H1 (cell line): ENCODE measurements around the gene SSBP3. TPM values are rescaled to one million over a fixed set of nuclear protein-coding genes. Genes with fewer than 3 reads are reported as not detected.

Experiments
- CTCF ChIA-PET: fragments of 300-600 bp; sonication (Branson Sonifier 250); formaldehyde crosslinking; loops from one replicate; lab custom pipeline; 2021; ENCODE audit not compliant: partially characterized antibody; lab: Charles Lee
- POLR2A ChIA-PET: fragments of 300-600 bp; sonication (Branson Sonifier 250); formaldehyde crosslinking; loops from one replicate; lab custom pipeline; 2021; ENCODE audit warnings: inconsistent platforms; ENCODE audit not compliant: partially characterized antibody; lab: Charles Lee
- DNase-seq, 2 experiments: peaks; one replicate each; pipeline versions ENCODE4 v3.0.0 to v3.0.0-alpha.2; 2010 to 2022; ENCODE audit warnings: low spot score in 2 of 2, low read depth in 1 of 2, mixed read lengths in 1 of 2
- FAIRE-seq: peaks from 2 replicates; lab custom pipeline; 2011; peaks lifted over from hg19 to GRCh38; lab: Jason Lieb, UNC
- H2AFZ ChIP-seq: 2 replicates; pipeline ENCODE4 v1.8.1; 2012; ENCODE audit warnings: low read length, inconsistent platforms
- H2AK5ac ChIP-seq: 2 replicates; pipeline ENCODE4 v1.6.1; 2013; ENCODE audit warnings: low read depth, low read length
- H2BK120ac ChIP-seq: replicated peaks from 2 replicates; pipeline ENCODE3; 2013; ENCODE audit warnings: low read depth, low read length, inconsistent platforms
- H2BK12ac ChIP-seq: 2 replicates; pipeline ENCODE4 v1.6.1; 2013; ENCODE audit warnings: low read depth, low read length
- H2BK15ac ChIP-seq: 2 replicates; pipeline ENCODE4 v1.6.1; 2013; ENCODE audit warnings: low read length
- H2BK20ac ChIP-seq: 2 replicates; pipeline ENCODE4 v1.6.1; 2013; ENCODE audit warnings: low read length
- H2BK5ac ChIP-seq: 2 replicates; pipeline ENCODE4 v1.6.1; 2013; ENCODE audit warnings: low read depth, low read length
- H3K14ac ChIP-seq: 2 replicates; pipeline ENCODE4 v1.6.1; 2013; ENCODE audit warnings: inconsistent platforms; ENCODE audit not compliant: insufficient read length
- H3K18ac ChIP-seq: 2 replicates; pipeline ENCODE4 v1.6.1; 2013; ENCODE audit warnings: low read length; ENCODE audit errors: extremely low read depth
- H3K23ac ChIP-seq: 2 replicates; pipeline ENCODE4 v1.6.1; 2013; ENCODE audit warnings: inconsistent platforms; ENCODE audit not compliant: insufficient read length
- H3K23me2 ChIP-seq: 2 replicates; pipeline ENCODE4 v1.6.1; 2013; ENCODE audit warnings: low read depth, low read length
- H3K27ac ChIP-seq: 2 replicates; pipeline ENCODE4 v1.6.1; 2011; ENCODE audit warnings: low read depth, low read length, inconsistent platforms
- H3K27me3 ChIP-seq, 4 experiments: replicated peaks in 1 of 4; 1 replicate in 1 of 4; 2 replicates in 3 of 4; pipeline versions ENCODE4 v1.6.1 to v1.8.1; 2011 to 2013; ENCODE audit warnings: low read length in 3 of 4, mild to moderate bottlenecking in 3 of 4, inconsistent platforms in 2 of 4, mixed read lengths in 2 of 4, moderate library complexity in 1 of 4; ENCODE audit not compliant: control insufficient read depth in 3 of 4, insufficient read depth in 3 of 4; ENCODE audit errors: extremely low read depth in 1 of 4
- H3K36me3 ChIP-seq, 4 experiments: 2 replicates each; pipeline versions ENCODE4 v1.6.1 to v1.8.1; 2011 to 2013; ENCODE audit warnings: mild to moderate bottlenecking in 4 of 4, low read length in 3 of 4, moderate library complexity in 2 of 4, control low read depth in 1 of 4, inconsistent platforms in 1 of 4; ENCODE audit not compliant: insufficient read depth in 4 of 4, control insufficient read depth in 2 of 4
- H3K4ac ChIP-seq: replicated peaks from 2 replicates; pipeline ENCODE3; 2013; ENCODE audit warnings: low read length, low read depth, mixed read lengths, inconsistent platforms; ENCODE audit not compliant: insufficient read length
- H3K4me1 ChIP-seq, 4 experiments: replicated peaks in 1 of 4; 1 replicate in 1 of 4; 2 replicates in 3 of 4; pipeline versions ENCODE4 v1.6.1 to v1.8.1; 2011 to 2013; ENCODE audit warnings: low read length in 3 of 4, inconsistent platforms in 2 of 4, mixed read lengths in 1 of 4; ENCODE audit not compliant: insufficient read depth in 4 of 4, control insufficient read depth in 3 of 4
- H3K4me2 ChIP-seq, 2 experiments: 2 replicates each; pipeline versions ENCODE4 v1.6.1 to v1.8.1; 2011 to 2013; ENCODE audit warnings: low read depth in 2 of 2, low read length in 2 of 2, control low read depth in 1 of 2, inconsistent platforms in 1 of 2, mild to moderate bottlenecking in 1 of 2; ENCODE audit not compliant: insufficient read depth in 1 of 2
- H3K4me3 ChIP-seq, 4 experiments: fragments of 200-600, 300-600 bp in 1 of 4; sonication (generic), shearing (Covaris generic), sonication (Bioruptor Twin) in 1 of 4; 2 replicates each; pipeline versions ENCODE4 v1.5.1 to v1.8.1; 2011 to 2016; ENCODE audit warnings: low read length in 4 of 4, low read depth in 3 of 4, control low read depth in 2 of 4, inconsistent platforms in 2 of 4, mild to moderate bottlenecking in 2 of 4, mixed read lengths in 1 of 4, moderate library complexity in 1 of 4; ENCODE audit not compliant: insufficient read depth in 2 of 4; ENCODE audit errors: extremely low read depth in 1 of 4
- H3K56ac ChIP-seq: replicated peaks from 2 replicates; pipeline ENCODE3; 2013; ENCODE audit warnings: low read depth, mild to moderate bottlenecking, mixed read lengths, low read length, inconsistent platforms; ENCODE audit not compliant: insufficient read length
- H3K79me1 ChIP-seq: 2 replicates; pipeline ENCODE4 v1.6.1; 2013; ENCODE audit warnings: low read depth, low read length, control low read depth
- H3K79me2 ChIP-seq, 2 experiments: 2 replicates each; pipeline versions ENCODE4 v1.6.1 to v1.8.1; 2012 to 2013; ENCODE audit warnings: low read length in 2 of 2, mild to moderate bottlenecking in 2 of 2, inconsistent platforms in 1 of 2; ENCODE audit not compliant: insufficient read depth in 2 of 2, control insufficient read depth in 1 of 2
- H3K9ac ChIP-seq, 4 experiments: replicated peaks in 1 of 4; 1 replicate in 1 of 4; 2 replicates in 3 of 4; pipeline versions ENCODE4 v1.6.1 to v1.8.1; 2011 to 2013; ENCODE audit warnings: low read depth in 3 of 4, low read length in 3 of 4, control low read depth in 2 of 4, mild to moderate bottlenecking in 2 of 4, moderate library complexity in 2 of 4, inconsistent platforms in 1 of 4; ENCODE audit errors: extremely low read depth in 1 of 4
- H3K9me3 ChIP-seq, 2 experiments: 2 replicates each; pipeline versions ENCODE4 v1.6.1 to v1.8.1; 2012 to 2013; ENCODE audit warnings: mild to moderate bottlenecking in 2 of 2, moderate library complexity in 2 of 2, control low read depth in 1 of 2, inconsistent platforms in 1 of 2, low read depth in 1 of 2, low read length in 1 of 2, mixed read lengths in 1 of 2; ENCODE audit not compliant: insufficient read depth in 2 of 2
- H4K20me1 ChIP-seq, 2 experiments: replicated peaks in 1 of 2; 2 replicates each; pipeline versions ENCODE3 to v1.8.1; 2011 to 2013; ENCODE audit warnings: inconsistent platforms in 2 of 2, low read length in 2 of 2, mild to moderate bottlenecking in 1 of 2; ENCODE audit not compliant: insufficient read depth in 2 of 2, control insufficient read depth in 1 of 2
- H4K5ac ChIP-seq: 2 replicates; pipeline ENCODE4 v1.6.1; 2013; ENCODE audit warnings: low read length, low read depth, mixed read lengths, inconsistent platforms; ENCODE audit not compliant: insufficient read length
- H4K8ac ChIP-seq: 2 replicates; pipeline ENCODE4 v1.8.0; 2013; ENCODE audit warnings: mild to moderate bottlenecking, moderate library complexity, low read length, inconsistent platforms; ENCODE audit not compliant: insufficient read depth; ENCODE audit errors: extremely low read depth
- H4K91ac ChIP-seq: replicated peaks from 2 replicates; pipeline ENCODE3; 2013; ENCODE audit warnings: low read length, mixed read lengths, inconsistent platforms; ENCODE audit not compliant: insufficient read length
- CHD1 ChIP-seq: IDR thresholded peaks from 2 replicates; pipeline ENCODE4 v1.6.1; 2012; ENCODE audit warnings: low read depth, low read length, improper control_type of control experiment
- SP1 ChIP-seq: IDR thresholded peaks from 2 replicates; pipeline ENCODE4 v1.6.1; 2011; ENCODE audit warnings: low read depth, low read length
- SP2 ChIP-seq: IDR thresholded peaks from 2 replicates; pipeline ENCODE4 v1.6.1; 2012; ENCODE audit warnings: mild to moderate bottlenecking, low read length, inconsistent platforms
- SUZ12 ChIP-seq: fragments of 200-600 bp; sonication (generic); IDR thresholded peaks from 2 replicates; pipeline ENCODE4 v1.6.1; 2012; ENCODE audit warnings: mild to moderate bottlenecking, inconsistent platforms, low read length, moderate library complexity, mixed read lengths
- ZNF274 ChIP-seq: IDR thresholded peaks from 2 replicates; pipeline ENCODE4 v1.7.0; 2012; ENCODE audit warnings: low read length, borderline replicate concordance; ENCODE audit errors: extremely low read depth
- WGBS, 2 experiments: shearing (Covaris generic) in 1 of 2; methylation state at CpG; one replicate each; pipeline versions ENCODE4 v1.1.6 to v1.1.7; 2013 to 2015; ENCODE audit warnings: low lambda C conversion rate in 2 of 2, mixed read lengths in 2 of 2, inconsistent platforms in 1 of 2, low coverage in 1 of 2, missing lambda C conversion rate in 1 of 2; ENCODE audit not compliant: insufficient replicate concordance in 2 of 2, insufficient coverage in 1 of 2, insufficient read length in 1 of 2; ENCODE audit errors: extremely low coverage in 1 of 2, missing lambda C conversion rate in 1 of 2; 5-methylcytosine and 5-hydroxymethylcytosine counted together
- polyA plus RNA-seq, 7 experiments: library from polyadenylated mRNA; depleted of rRNA in 3 of 7; stranded (reverse) in 5 of 7; unstranded in 2 of 7; fragments of >200 nt in 5 of 7; fragments of 200-250 nt in 2 of 7; gene quantifications; 1 replicate in 5 of 7; 2 replicates in 1 of 7; 4 replicates in 1 of 7; pipeline versions ENCODE4 v1.2.1 to v1.2.3, GENCODE V29; 2011 to 2013; ENCODE audit warnings: missing spikeins in 2 of 7, mixed read lengths in 2 of 7
- total RNA-seq: library from RNA; stranded (reverse); fragmentation: NEBNext Ultra II Directional; extraction: Animal tissue kit (Norgen Biotek cat#: 25700); gene quantifications from 2 replicates; pipeline ENCODE4 v1.2.1, GENCODE V29; 2021

Gene SSBP3
- total and polyA plus RNA-seq, 2 of the 8 experiments (the other 6 are each of a cell fraction or from before 2014, with no cell fraction given), result 99.7 to 133 TPM

DNA sequence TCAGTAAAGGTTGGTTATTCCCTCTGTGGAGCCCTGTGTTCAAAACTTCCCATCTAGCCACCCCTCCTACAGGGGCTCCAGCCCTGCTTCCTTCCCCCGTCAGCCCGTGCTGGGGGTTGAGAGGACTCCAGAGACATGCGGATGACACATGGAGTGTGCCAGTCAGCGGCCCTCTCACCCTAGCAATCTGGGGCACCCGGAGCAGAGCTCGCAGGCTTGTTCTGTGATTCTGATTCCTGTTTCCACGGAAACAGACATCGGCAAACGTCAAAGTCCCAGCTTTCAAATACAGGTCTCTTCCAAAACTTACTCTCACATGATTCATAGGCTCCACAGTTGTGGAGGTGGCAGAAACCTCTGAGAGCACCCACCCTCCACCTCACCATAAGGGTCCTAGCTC is 9.8 kb upstream of the SSBP3 start:
- no peak overlapping the region for H4K5ac ChIP-seq
- POLR2A ChIA-PET, result interaction anchor here (1.9 kb wide), 1 partner anchor 9 kb away, joined by 5 read pairs; no protein-coding TSS in a partner anchor

More for the DNA sequence above, 9.8 kb upstream of the SSBP3 start:
- H2AK5ac ChIP-seq, result no peak overlapping the region
- no peaks in the 10 kb centered on the region for H3K9me3 ChIP-seq
- no peaks in the 10 kb centered on the region for H3K79me1 ChIP-seq
- no peak overlapping the region for H2BK5ac ChIP-seq
- H3K23me2 ChIP-seq, result no peaks in the 10 kb centered on the region
- H3K79me2 ChIP-seq, result no peaks in the 10 kb centered on the region
- no peak overlapping the region for H2BK20ac ChIP-seq
- no peak overlapping the region for H4K91ac ChIP-seq
- TF ChIP-seq CHD1 (no peak), SP2 (no peak), SUZ12 (no peak), SP1 (no peak), ZNF274 (no peak)
- H3K27me3 ChIP-seq, result peaks cover 0 to 6% (median 0%) of the 10 kb centered on the region in 4 experiments; a peak in 4 of 7 replicates
- CTCF ChIA-PET, result interaction anchor here (1.0 to 1.7 kb wide), 4 partner anchors 33 to 105 kb away, joined by 3 to 4 read pairs (median 3); no protein-coding TSS in a partner anchor
- no peak overlapping the region for H3K56ac ChIP-seq
- no peak overlapping the region for H2AFZ ChIP-seq
- H3K4me2 ChIP-seq, result no peak overlapping the region
- no peak overlapping the region for H3K23ac ChIP-seq
- no peak overlapping the region for H3K4ac ChIP-seq
- DNase-seq, result no peak
- no peak overlapping the region for H3K27ac ChIP-seq
- H3K36me3 ChIP-seq, result no peaks in the 10 kb centered on the region
- H2BK12ac ChIP-seq, result 0 out of 2 replicates have a peak overlapping the region, but pooled peaks have one; percentile 50
- H4K8ac ChIP-seq, result no peak overlapping the region
- H2BK120ac ChIP-seq, result no peak overlapping the region
- no peaks in the 10 kb centered on the region for H4K20me1 ChIP-seq
- H3K4me3 ChIP-seq, result no peak overlapping the region
- H3K9ac ChIP-seq, result no peak overlapping the region
- WGBS, 2 experiments, result 81% methylated on average over 9 of the region's 9 CpGs; no CpG with 5 or more reads in 1 of the 2 experiments
- peaks cover 0 to 3% (median 2%) of the 10 kb centered on the region in 4 experiments; a peak in 2 of 7 replicates for H3K4me1 ChIP-seq
- no peak for FAIRE-seq
- no peak overlapping the region for H2BK15ac ChIP-seq
- no peak overlapping the region for H3K14ac ChIP-seq
- H3K18ac ChIP-seq, result no peak overlapping the region
